SJSA1 (cell line): Measurements from ENCODE around the gene LAD1. TPM values are rescaled to one million over a fixed set of nuclear protein-coding genes. Genes with fewer than 3 reads are reported as not detected.
A peak's percentile ranks its signal among the peaks of the same experiment; 100 is the strongest.

Source experiments
- DNase-seq, 2 experiments: peaks; one replicate each; pipeline ENCODE4 v3.0.0-alpha.2; 2015 to 2020; ENCODE audit warnings: low spot score in 2 of 2, low read depth in 1 of 2
- H3K27ac ChIP-seq: fragments of 250-450 bp; sonication (Bioruptor Pico); 2 replicates; pipeline ENCODE4 v1.5.1; 2020; ENCODE audit warnings: mild to moderate bottlenecking, moderate library complexity
- H3K27me3 ChIP-seq: fragments of 250-450 bp; sonication (Bioruptor Pico); replicated peaks from 2 replicates; pipeline ENCODE4 v1.5.1; 2020; ENCODE audit warnings: mild to moderate bottlenecking, moderate library complexity
- H3K36me3 ChIP-seq: fragments of 250-450 bp; sonication (Bioruptor Pico); 2 replicates; pipeline ENCODE4 v1.5.1; 2020; ENCODE audit warnings: mild to moderate bottlenecking
- H3K4me1 ChIP-seq: fragments of 250-450 bp; sonication (Bioruptor Pico); replicated peaks from 2 replicates; pipeline ENCODE4 v1.6.1; 2021; ENCODE audit warnings: mild to moderate bottlenecking
- H3K4me3 ChIP-seq: fragments of 250-450 bp; sonication (Bioruptor Pico); 2 replicates; pipeline ENCODE4 v1.5.1; 2020; ENCODE audit warnings: mild to moderate bottlenecking
- H3K9me3 ChIP-seq: fragments of 250-450 bp; sonication (Bioruptor Pico); replicated peaks from 2 replicates; pipeline ENCODE4 v1.5.1; 2020; ENCODE audit warnings: mild to moderate bottlenecking
- total RNA-seq: library from RNA; depleted of rRNA; stranded (reverse); fragments of >200 nt; shearing (Covaris generic); gene quantifications from 2 replicates; pipeline ENCODE4 v1.2.3, GENCODE V29; 2014

Gene LAD1
- total RNA-seq, 1 experiment from 2014 or later = not detected

- Histone ChIP-seq H3K4me1 (peaks cover 3% of the 10 kb centered on the region; the same call in 1 of the 2 replicates), H3K4me3 (no peak overlapping the region), H3K9me3 (no peaks in the 10 kb centered on the region), H3K27ac (no peak overlapping the region), H3K27me3 (no peaks in the 10 kb centered on the region), H3K36me3 (no peaks in the 10 kb centered on the region)
- no peak for DNase-seq
These were observed 39.3 kb downstream of the LAD1 start for GRCh38 chr1:201359873-201360210.

- DNase-seq = no peak
- H3K9me3 ChIP-seq = no peaks in the 10 kb centered on the region
- peaks cover 3% of the 10 kb centered on the region; the same call in 1 of the 2 replicates for H3K4me1 ChIP-seq
- no peaks in the 10 kb centered on the region for H3K36me3 ChIP-seq
- no peak overlapping the region for H3K27ac ChIP-seq
- no peak overlapping the region for H3K4me3 ChIP-seq
- H3K27me3 ChIP-seq = no peaks in the 10 kb centered on the region
These were observed 39.9 kb downstream of the LAD1 start for GRCh38 chr1:201359031-201359872.

GRCh38 chr1:201358596-201358995 is 40.5 kb downstream of the LAD1 start:
- no peak overlapping the region for H3K4me3 ChIP-seq
- H3K9me3 ChIP-seq = no peaks in the 10 kb centered on the region
- H3K27me3 ChIP-seq = no peaks in the 10 kb centered on the region
- no peaks in the 10 kb centered on the region for H3K36me3 ChIP-seq
- no peak overlapping the region for H3K27ac ChIP-seq
- peaks cover 3% of the 10 kb centered on the region; the same call in 1 of the 2 replicates for H3K4me1 ChIP-seq
- DNase-seq = peak in 1 of 2 experiments; percentile 19

- Histone ChIP-seq H3K4me3 (no peak overlapping the region), H3K27ac (no peak overlapping the region), H3K4me1 (peaks cover 3% of the 10 kb centered on the region; the same call in 1 of the 2 replicates), H3K36me3 (no peaks in the 10 kb centered on the region), H3K27me3 (0 out of 2 replicates have a peak, but pooled peaks cover 1% of the 10 kb centered on the region), H3K9me3 (no peaks in the 10 kb centered on the region)
- no peak for DNase-seq
These were observed 41.3 kb downstream of the LAD1 start for GRCh38 chr1:201357636-201358348.

- Histone ChIP-seq H3K36me3 (no peaks in the 10 kb centered on the region), H3K4me3 (no peak overlapping the region), H3K9me3 (no peaks in the 10 kb centered on the region), H3K27ac (no peak overlapping the region), H3K27me3 (0 out of 2 replicates have a peak, but pooled peaks cover 3% of the 10 kb centered on the region), H3K4me1 (peaks cover 3% of the 10 kb centered on the region; the same call in 1 of the 2 replicates)
- no peak for DNase-seq
These were observed 41.9 kb downstream of the LAD1 start for GRCh38 chr1:201357211-201357610.

GRCh38 chr1:201356701-201357100 is 42.4 kb downstream of the LAD1 start:
- H3K27ac ChIP-seq = no peak overlapping the region
- no peak for DNase-seq
- H3K27me3 ChIP-seq = 0 out of 2 replicates have a peak, but pooled peaks cover 3% of the 10 kb centered on the region
- peaks cover 3% of the 10 kb centered on the region; the same call in 1 of the 2 replicates for H3K4me1 ChIP-seq
- no peaks in the 10 kb centered on the region for H3K9me3 ChIP-seq
- no peaks in the 10 kb centered on the region for H3K36me3 ChIP-seq
- no peak overlapping the region for H3K4me3 ChIP-seq

GRCh38 chr1:201356236-201356635 is 42.9 kb downstream of the LAD1 start:
- no peak overlapping the region for H3K4me3 ChIP-seq
- no peak for DNase-seq
- 0 out of 2 replicates have a peak, but pooled peaks cover 3% of the 10 kb centered on the region for H3K27me3 ChIP-seq
- H3K4me1 ChIP-seq = peaks cover 3% of the 10 kb centered on the region; the same call in 1 of the 2 replicates
- H3K9me3 ChIP-seq = no peaks in the 10 kb centered on the region
- no peaks in the 10 kb centered on the region for H3K36me3 ChIP-seq
- H3K27ac ChIP-seq = no peak overlapping the region

GRCh38 chr1:201355471-201355870 is 43.7 kb downstream of the LAD1 start:
- no peak overlapping the region for H3K27ac ChIP-seq

GRCh38 chr1:201354901-201355295 is 44.2 kb downstream of the LAD1 start:
- H3K27ac ChIP-seq = no peak overlapping the region
- peaks cover 3% of the 10 kb centered on the region; the same call in 1 of the 2 replicates for H3K4me1 ChIP-seq

More at GRCh38 chr1:201355471-201355870, 43.7 kb downstream of the LAD1 start:
- DNase-seq = no peak
- no peak overlapping the region for H3K4me3 ChIP-seq
- peaks cover 3% of the 10 kb centered on the region; the same call in 1 of the 2 replicates for H3K4me1 ChIP-seq
- H3K9me3 ChIP-seq = no peaks in the 10 kb centered on the region
- no peaks in the 10 kb centered on the region for H3K36me3 ChIP-seq
- H3K27me3 ChIP-seq = 0 out of 2 replicates have a peak, but pooled peaks cover 3% of the 10 kb centered on the region

GRCh38 chr1:201354151-201354900 is 44.8 kb downstream of the LAD1 start:
- Histone ChIP-seq H3K36me3 (no peaks in the 10 kb centered on the region), H3K9me3 (no peaks in the 10 kb centered on the region), H3K4me1 (peaks cover 3% of the 10 kb centered on the region; the same call in 1 of the 2 replicates), H3K27me3 (0 out of 2 replicates have a peak, but pooled peaks cover 3% of the 10 kb centered on the region), H3K4me3 (no peak overlapping the region), H3K27ac (no peak overlapping the region)
- DNase-seq = no peak

More at GRCh38 chr1:201354901-201355295, 44.2 kb downstream of the LAD1 start:
- H3K9me3 ChIP-seq = no peaks in the 10 kb centered on the region
- H3K27me3 ChIP-seq = 0 out of 2 replicates have a peak, but pooled peaks cover 3% of the 10 kb centered on the region
- no peak overlapping the region for H3K4me3 ChIP-seq
- H3K36me3 ChIP-seq = no peaks in the 10 kb centered on the region
- DNase-seq = no peak

GRCh38 chr1:201353186-201353940 is 45.8 kb downstream of the LAD1 start:
- Histone ChIP-seq H3K9me3 (no peaks in the 10 kb centered on the region), H3K36me3 (no peaks in the 10 kb centered on the region), H3K27ac (no peak overlapping the region), H3K27me3 (0 out of 2 replicates have a peak, but pooled peaks cover 4% of the 10 kb centered on the region), H3K4me1 (no peaks in the 10 kb centered on the region; the same call in 1 of the 2 replicates), H3K4me3 (no peak overlapping the region)
- DNase-seq = no peak

- Histone ChIP-seq H3K4me3 (no peak overlapping the region), H3K27ac (no peak overlapping the region)
These were observed 47.5 kb downstream of the LAD1 start for GRCh38 chr1:201351617-201352016.

More at GRCh38 chr1:201351617-201352016, 47.5 kb downstream of the LAD1 start:
- DNase-seq = no peak
- Histone ChIP-seq H3K27me3 (0 out of 2 replicates have a peak, but pooled peaks cover 7% of the 10 kb centered on the region), H3K4me1 (no peaks in the 10 kb centered on the region), H3K36me3 (no peaks in the 10 kb centered on the region), H3K9me3 (no peaks in the 10 kb centered on the region)
